ACC112 (cell line): ENCODE measurements around the gene NDC80.
A peak's percentile ranks its signal among the peaks of the same experiment; 100 is the strongest.

Experiments
- H2AFZ ChIP-seq: fragments of 200-600 bp; sonication (generic); one replicate; pipeline ENCODE4 v1.6.0; 2017; ENCODE audit warnings: antibody characterized with exemption, low read length; ENCODE audit not compliant: unreplicated experiment
- H3K27ac ChIP-seq: fragments of 200-600 bp; sonication (generic); 2 replicates; pipeline ENCODE4 v1.5.1; 2014; ENCODE audit warnings: low read depth, mild to moderate bottlenecking, antibody characterized with exemption, low read length, moderate library complexity
- H3K27me3 ChIP-seq: fragments of 200-600 bp; sonication (generic); 2 replicates; pipeline ENCODE4 v1.6.1; 2014; ENCODE audit warnings: mild to moderate bottlenecking, antibody characterized with exemption, low read length, moderate library complexity, mixed read lengths; ENCODE audit not compliant: insufficient read depth
- H3K36me3 ChIP-seq: fragments of 200-600 bp; sonication (generic); 2 replicates; pipeline ENCODE4 v1.6.1; 2016; ENCODE audit warnings: mild to moderate bottlenecking, antibody characterized with exemption, low read length, moderate library complexity, mixed read lengths; ENCODE audit not compliant: insufficient read depth
- H3K4me1 ChIP-seq: fragments of 200-600 bp; sonication (generic); one replicate; pipeline ENCODE4 v1.6.1; 2016; ENCODE audit warnings: low read length, mixed read lengths; ENCODE audit not compliant: insufficient read depth, unreplicated experiment, control insufficient read depth
- H3K4me3 ChIP-seq: fragments of 200-600 bp; sonication (generic); 2 replicates; pipeline ENCODE4 v1.5.1; 2014; ENCODE audit warnings: mild to moderate bottlenecking, low read depth, low read length
- H3K79me2 ChIP-seq: fragments of 200-600 bp; sonication (generic); one replicate; pipeline ENCODE4 v1.6.0; 2016; ENCODE audit warnings: low read length; ENCODE audit not compliant: control insufficient read depth, unreplicated experiment, insufficient read depth

NDC80 gene

DNA sequence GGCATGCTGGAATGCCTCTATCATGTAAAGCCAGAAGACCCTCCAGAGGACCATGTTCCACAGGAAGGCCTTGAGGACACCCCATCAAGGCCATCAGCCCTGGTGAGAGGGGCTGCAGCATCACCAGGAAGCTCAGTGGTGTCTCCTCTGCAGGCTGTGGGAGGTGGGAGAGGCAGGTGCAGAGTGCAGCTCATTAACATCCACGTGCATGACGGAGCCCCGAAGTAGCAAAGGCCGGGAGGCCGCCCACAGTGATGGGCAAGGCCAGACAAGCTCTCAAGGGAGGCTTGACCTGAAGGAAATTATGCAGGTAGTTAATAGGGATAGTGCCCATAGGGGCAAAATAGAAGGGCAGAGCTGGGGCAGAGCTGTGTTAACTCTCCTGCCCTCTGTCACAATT, 53.9 kb downstream of the NDC80 start:
- Histone ChIP-seq H3K27me3 (no peaks in the 10 kb centered on the region), H3K4me3 (no peak overlapping the region), H3K27ac (no peak overlapping the region), H3K79me2 (no peaks in the 10 kb centered on the region), H3K36me3 (no peaks in the 10 kb centered on the region), H3K4me1 (peaks cover 7% of the 10 kb centered on the region), H2AFZ (no peak overlapping the region)

DNA sequence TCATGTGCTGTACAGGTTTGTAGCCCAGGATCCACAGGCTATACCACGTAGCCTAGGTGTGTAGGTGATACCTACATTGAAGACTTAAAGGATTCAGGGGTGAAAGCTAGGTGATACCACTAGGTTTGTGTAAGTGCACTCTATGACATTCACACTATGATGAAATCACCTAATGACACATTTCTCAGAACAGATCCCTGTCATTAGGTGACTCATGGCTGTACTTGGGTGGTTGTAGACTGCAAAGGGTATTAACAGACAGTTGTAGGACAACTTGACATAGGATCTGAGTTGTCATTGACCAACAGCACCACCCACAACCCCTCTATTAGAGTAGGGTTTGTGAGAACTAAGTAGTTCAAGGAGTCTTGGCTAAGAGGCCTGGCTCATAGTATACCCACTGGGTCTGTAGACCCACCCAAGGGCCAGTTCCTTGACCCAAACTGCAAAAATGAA, 56.5 kb downstream of the NDC80 start:
- Histone ChIP-seq H3K27me3 (no peaks in the 10 kb centered on the region), H2AFZ (no peak overlapping the region), H3K4me3 (no peak overlapping the region), H3K79me2 (no peaks in the 10 kb centered on the region), H3K27ac (no peak overlapping the region), H3K36me3 (no peaks in the 10 kb centered on the region), H3K4me1 (peaks cover 7% of the 10 kb centered on the region)

DNA sequence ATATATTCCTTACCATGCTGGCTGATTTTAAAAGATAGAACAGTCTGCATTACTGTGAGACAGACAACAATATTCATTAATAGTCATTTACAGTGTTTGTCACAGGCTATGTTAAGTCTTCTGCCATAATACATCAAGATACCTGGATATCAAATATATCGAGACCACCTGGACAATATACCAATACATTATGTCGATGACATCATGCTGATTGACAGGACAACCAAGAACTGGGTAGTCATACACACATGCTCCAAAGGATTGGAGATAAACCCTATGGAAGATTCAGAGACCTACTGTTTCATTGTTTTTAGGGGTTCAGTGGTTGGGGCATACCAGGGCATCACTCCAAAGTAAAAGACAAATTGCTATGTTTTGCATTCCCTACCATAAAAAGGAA, 57.6 kb downstream of the NDC80 start:
- H3K4me3 ChIP-seq: no peak overlapping the region
- H3K4me1 ChIP-seq: peaks cover 7% of the 10 kb centered on the region
- no peak overlapping the region for H3K27ac ChIP-seq
- no peak overlapping the region for H2AFZ ChIP-seq
- no peaks in the 10 kb centered on the region for H3K27me3 ChIP-seq
- H3K36me3 ChIP-seq: no peaks in the 10 kb centered on the region
- H3K79me2 ChIP-seq: no peaks in the 10 kb centered on the region

DNA sequence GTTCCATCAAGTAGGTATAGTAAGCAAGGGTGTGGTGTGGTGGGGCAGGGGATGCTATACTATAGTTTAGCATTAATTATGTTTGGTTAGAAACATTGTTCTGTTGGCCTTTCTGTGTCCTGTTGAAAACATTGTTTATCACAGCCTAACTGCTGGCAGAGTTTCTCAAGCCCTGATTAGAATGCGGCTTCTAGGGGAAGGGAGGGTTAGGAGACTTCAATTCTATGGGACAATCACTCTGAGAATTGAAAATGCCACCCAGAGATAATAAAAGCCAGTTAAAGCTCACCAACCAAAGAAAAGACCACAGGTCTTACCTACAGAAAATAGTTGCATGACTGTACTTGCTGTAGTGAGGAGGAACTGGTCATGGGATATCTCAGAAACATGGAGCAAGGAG, 64.2 kb downstream of the NDC80 start:
- H3K4me3 ChIP-seq: no peak overlapping the region
- H3K27me3 ChIP-seq: no peaks in the 10 kb centered on the region
- H3K36me3 ChIP-seq: no peaks in the 10 kb centered on the region
- peaks cover 5% of the 10 kb centered on the region for H3K4me1 ChIP-seq
- no peaks in the 10 kb centered on the region for H3K79me2 ChIP-seq
- no peak overlapping the region for H2AFZ ChIP-seq
- no peak overlapping the region for H3K27ac ChIP-seq

DNA sequence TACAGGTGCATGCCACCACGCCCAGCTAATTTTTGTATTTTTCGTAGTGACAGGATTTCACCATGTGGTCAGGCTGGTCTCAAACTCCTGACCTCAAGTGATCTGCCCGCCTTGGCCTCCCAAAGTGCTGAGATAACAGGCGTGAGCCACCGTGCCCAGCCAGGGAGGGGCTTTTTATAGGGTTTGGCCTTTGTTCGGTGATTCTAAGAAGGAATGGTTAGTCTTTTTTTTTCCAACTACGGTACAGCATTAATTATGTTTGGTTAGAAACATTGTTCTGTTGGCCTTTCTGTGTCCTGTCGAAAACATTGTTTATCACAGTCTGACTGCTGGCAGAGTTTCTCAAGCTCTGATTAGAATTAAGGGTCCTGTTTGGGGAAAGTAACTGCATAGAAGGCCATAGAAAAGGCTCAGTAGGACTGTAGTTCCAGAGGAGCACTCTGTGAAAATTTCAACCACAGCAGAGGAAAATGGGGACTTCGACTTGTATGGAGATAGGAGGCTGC, 64.8 kb downstream of the NDC80 start:
- Histone ChIP-seq H3K79me2 (no peaks in the 10 kb centered on the region), H3K27me3 (no peaks in the 10 kb centered on the region), H3K4me1 (peaks cover 7% of the 10 kb centered on the region), H2AFZ (peak overlapping the region; percentile 73), H3K4me3 (no peak overlapping the region), H3K27ac (no peak overlapping the region), H3K36me3 (no peaks in the 10 kb centered on the region)

DNA sequence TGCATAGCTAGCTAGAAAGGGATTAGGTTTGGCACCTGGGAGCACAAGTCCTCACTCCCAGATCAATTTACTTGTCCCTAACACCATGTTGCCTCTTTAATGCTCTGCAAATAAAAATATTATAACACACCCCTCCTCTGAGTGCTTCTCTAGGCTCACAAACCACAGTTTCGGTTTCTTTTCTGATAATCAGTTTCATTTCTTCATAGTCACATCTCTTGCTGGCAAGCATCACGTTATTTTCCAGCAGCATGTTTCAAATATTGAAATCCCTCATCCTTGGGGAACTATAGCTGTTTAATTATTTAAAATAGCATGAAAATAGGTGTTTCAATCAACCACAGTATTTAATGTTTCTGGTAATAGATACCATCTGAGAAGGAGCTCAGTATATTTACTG, 70.3 kb downstream of the NDC80 start:
- H3K4me1 ChIP-seq: peaks cover 18% of the 10 kb centered on the region
- peak overlapping the region; percentile 68 for H3K27ac ChIP-seq
- no peaks in the 10 kb centered on the region for H3K36me3 ChIP-seq
- no peaks in the 10 kb centered on the region for H3K79me2 ChIP-seq
- H3K4me3 ChIP-seq: peak overlapping the region; percentile 75
- no peaks in the 10 kb centered on the region for H3K27me3 ChIP-seq
- peak overlapping the region; percentile 100 for H2AFZ ChIP-seq

DNA sequence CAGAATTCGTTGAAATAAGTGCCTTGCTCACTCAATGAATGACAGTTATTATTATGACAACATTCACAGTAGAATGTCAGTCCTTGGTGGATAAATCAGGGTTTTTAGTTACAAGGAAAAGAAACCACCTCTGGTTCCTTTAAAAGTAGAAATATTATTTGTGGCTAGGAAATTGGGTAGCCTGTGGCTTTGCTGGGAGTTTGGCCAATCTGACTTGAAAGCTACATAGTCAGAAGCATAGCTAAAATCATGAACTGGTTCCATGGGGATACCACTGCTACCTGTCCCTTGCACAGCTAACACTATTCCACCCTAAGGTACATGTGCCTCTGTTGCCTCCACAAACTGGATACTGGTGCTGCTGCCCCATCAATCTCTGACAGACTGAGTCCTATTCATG, 71.4 kb downstream of the NDC80 start:
- H3K27ac ChIP-seq: no peak overlapping the region
- no peaks in the 10 kb centered on the region for H3K79me2 ChIP-seq
- no peak overlapping the region for H3K4me3 ChIP-seq
- H3K27me3 ChIP-seq: no peaks in the 10 kb centered on the region
- H3K36me3 ChIP-seq: no peaks in the 10 kb centered on the region
- H2AFZ ChIP-seq: peak overlapping the region; percentile 15
- H3K4me1 ChIP-seq: peaks cover 12% of the 10 kb centered on the region

DNA sequence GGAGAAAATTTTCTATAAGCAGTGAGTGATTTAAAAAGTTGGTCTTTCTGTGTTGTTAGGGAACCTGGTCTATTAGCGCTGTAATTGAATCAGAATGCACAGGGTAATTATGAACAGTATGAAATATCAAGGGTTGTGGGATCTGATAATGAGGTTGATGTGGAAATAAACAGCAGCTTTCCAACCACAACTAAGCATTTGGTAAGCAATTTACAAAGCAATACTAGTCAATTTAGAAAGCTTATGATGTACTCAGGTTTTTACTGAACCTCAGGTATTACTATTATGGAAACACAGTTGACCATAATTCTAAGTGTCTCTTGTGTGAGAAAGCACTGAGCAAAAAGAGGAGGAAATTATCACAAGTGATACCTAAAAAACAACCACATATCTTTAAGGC, 73.2 kb downstream of the NDC80 start:
- Histone ChIP-seq H3K79me2 (no peaks in the 10 kb centered on the region), H3K4me1 (peaks cover 12% of the 10 kb centered on the region), H3K27me3 (no peaks in the 10 kb centered on the region), H3K27ac (no peak overlapping the region), H3K36me3 (no peaks in the 10 kb centered on the region), H3K4me3 (no peak overlapping the region), H2AFZ (no peak overlapping the region)

DNA sequence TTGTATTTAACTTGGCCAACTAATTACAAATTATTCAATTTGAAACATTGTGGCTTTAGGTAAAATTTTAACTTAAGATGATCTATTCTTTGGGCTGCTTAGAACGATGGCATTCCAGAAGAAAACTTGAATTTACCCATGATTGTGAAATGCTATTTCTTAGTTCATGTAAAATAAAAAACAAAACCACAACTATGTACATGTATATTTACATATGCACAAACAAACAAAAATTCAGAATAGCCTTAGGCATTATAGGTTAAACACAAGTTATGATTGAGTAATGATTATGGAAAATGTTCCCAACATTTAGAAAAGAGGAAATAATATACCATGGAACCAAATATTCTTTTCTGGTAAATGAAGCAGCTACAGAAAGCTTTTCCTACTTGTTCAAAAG, 80.6 kb downstream of the NDC80 start:
- no peak overlapping the region for H3K4me3 ChIP-seq
- H3K27ac ChIP-seq: no peak overlapping the region
- H3K36me3 ChIP-seq: no peaks in the 10 kb centered on the region
- peaks cover 8% of the 10 kb centered on the region for H3K4me1 ChIP-seq
- H2AFZ ChIP-seq: no peak overlapping the region
- H3K79me2 ChIP-seq: peaks cover 13% of the 10 kb centered on the region
- no peaks in the 10 kb centered on the region for H3K27me3 ChIP-seq

DNA sequence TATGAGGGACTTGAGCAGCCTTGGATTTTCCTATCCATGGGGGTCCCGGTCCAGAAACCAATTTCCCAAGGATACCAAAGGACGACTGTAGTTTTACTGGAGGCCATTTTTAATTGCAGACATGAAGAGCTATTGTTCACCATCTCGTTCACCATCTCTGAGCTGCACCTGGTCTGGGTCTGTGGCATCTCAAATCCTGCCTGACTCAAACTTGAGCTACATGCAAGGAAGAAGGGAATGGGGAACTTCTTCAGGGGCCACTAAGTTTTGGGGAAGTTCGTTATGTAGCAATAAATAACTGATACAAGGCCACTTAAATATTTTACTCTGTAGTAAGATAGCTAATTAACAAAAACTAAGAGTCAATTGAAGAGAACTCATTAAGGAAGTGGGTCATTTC, 82.1 kb downstream of the NDC80 start:
- H3K27me3 ChIP-seq: no peaks in the 10 kb centered on the region
- H3K4me3 ChIP-seq: no peak overlapping the region
- peaks cover 15% of the 10 kb centered on the region for H3K4me1 ChIP-seq
- no peaks in the 10 kb centered on the region for H3K36me3 ChIP-seq
- H2AFZ ChIP-seq: no peak overlapping the region
- no peak overlapping the region for H3K27ac ChIP-seq
- peaks cover 28% of the 10 kb centered on the region for H3K79me2 ChIP-seq

DNA sequence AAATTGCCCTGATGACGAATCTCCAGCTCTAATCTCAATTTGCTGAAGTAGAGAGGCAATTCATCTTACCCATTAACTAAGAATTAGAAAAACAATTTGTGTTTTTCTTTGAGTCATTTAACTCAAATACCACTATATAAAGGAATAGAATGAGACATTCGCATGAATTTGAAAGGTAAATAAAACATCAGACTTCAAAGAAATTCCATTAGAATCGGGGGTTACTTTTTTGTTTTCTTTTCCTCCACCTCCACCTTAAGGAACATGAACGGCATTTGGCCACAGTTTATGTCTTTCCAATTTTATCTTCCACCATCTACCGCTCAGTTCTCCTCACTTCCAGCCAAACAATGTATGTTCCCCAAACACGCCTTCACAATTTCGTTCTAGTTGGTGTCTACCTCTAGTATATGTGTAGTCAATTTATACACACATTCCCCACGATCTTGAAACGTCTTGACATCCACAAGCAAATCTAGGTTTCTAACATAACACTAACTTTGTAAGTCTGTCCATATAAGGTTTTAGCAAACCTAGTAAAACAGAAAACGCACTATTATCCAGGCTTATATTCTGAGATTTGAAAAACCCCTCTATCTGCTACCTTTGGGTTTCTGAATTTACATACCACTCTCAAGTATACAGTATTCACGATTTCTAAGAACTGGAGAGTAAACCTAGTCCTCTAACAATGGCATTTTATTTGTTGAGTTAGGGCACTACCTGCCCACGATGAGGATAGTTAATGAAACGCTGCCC, 83.0 kb downstream of the NDC80 start:
- Histone ChIP-seq H3K36me3 (no peaks in the 10 kb centered on the region), H3K27ac (peak overlapping the region; percentile 88), H3K4me1 (peaks cover 20% of the 10 kb centered on the region), H2AFZ (peak overlapping the region; percentile 95), H3K79me2 (peaks cover 36% of the 10 kb centered on the region), H3K27me3 (no peaks in the 10 kb centered on the region), H3K4me3 (peak overlapping the region; percentile 97)
